GM18507 (cell line): Measurements from ENCODE around the gene ATM.
A peak's percentile ranks its signal among the peaks of the same experiment; 100 is the strongest.
"Not testable (repeated sequence)": the region's sequence is repeated elsewhere in the genome, so short reads cannot be mapped to it uniquely, and the experiment has no call there.

ENCODE experiments used
- DNase-seq: peaks from one replicate; pipeline ENCODE4 v3.0.0; 2011; ENCODE audit warnings: low read depth; ENCODE audit not compliant: insufficient read length; ENCODE audit errors: extremely low spot score
- FAIRE-seq: peaks from 2 replicates; lab custom pipeline; 2011; peaks lifted over from hg19 to GRCh38; lab: Jason Lieb, UNC

Gene ATM

DNA sequence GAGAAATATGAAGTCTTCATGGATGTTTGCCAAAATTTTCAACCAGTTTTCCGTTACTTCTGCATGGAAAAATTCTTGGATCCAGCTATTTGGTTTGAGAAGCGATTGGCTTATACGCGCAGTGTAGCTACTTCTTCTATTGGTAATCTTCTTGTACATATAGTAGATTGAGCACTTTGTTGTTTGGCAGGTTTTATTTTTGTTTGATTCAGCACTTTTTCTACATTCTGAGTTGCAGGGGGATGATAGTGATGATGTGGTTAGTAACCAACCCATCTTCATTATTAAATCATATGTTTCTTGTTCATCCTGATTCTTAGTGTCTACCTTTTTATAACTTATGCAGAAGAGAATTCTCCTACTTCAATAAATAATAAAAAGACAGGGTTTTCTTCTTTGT is 122.9 kb downstream of the ATM start:
- FAIRE-seq, result no peak

DNA sequence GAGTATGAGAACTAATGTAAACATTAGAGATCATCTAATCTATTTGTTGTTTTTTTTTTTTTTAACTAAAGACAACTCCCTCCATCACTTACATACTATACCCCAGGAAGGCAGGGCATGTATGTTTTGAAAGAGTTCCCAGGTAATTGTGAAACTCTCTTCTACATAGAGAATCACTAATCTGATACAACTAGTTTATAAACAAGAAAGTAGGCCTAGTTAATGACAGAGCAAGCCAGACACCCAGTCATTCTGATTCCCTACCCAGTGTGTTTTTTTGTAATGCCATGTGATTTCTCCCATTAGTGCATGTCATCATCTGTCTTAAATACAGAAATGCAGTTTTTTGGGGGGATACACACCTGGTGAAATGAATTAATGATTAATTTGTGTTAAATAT is 123.6 kb downstream of the ATM start:
- FAIRE-seq (no peak), DNase-seq (no peak)

More for the DNA sequence above, 122.9 kb downstream of the ATM start:
- DNase-seq, result no peak

DNA sequence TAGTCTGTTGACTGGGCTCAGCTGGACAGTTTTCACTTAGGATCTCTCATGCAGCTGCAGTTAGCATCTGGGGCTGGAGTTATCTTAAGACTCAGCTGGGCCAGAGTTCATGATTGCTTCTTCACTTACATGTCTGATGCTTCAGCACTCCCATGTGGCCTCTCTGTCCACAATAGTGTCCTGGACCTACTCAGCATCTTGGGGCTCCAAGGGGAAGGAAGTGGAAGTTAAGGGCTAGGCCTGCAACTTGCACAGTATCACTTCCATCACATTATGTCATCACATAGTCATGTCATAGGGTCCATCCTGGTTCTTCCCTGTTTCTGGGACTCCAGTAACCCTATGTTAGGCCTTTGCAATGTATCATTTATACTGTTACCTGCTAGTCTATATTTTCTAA is 128.6 kb downstream of the ATM start:
- FAIRE-seq (no peak), DNase-seq (no peak)

DNA sequence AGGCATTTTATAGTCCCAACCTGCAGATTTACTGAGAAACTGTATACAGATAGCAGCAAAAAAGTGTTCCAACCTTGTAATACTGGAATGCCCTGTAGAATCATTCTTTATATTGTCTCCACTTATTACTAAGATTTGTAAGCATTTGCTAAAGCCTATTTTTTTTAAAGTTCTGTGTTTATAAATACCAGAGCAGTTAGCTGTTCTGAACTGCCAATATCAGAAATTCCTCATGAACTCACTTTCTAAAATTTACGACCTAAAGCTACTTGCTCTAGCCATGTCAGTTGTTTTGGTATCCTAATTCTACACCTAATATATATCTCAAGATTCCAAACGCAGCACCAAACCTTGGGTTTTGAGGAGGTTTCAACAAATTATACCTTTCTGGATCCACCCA is 141.3 kb downstream of the ATM start:
- no peak for FAIRE-seq
- DNase-seq, result no peak

DNA sequence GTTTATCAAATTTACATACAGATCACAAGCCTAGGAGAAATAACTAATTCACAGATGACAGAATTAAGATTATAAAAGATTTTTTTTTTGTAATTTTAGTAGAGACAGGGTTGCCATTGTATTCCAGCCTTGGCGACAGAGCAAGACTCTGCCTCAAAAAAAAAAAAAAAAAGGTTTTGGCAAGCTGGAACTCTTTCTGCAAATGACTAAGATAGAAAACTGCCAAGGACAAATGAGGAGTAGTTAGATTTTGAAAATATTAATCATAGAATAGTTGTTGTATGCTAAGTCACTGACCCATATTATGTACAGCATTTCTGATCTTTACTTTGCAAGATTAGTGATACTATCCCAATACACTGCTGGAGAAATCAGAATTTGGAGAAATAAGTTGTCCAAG is 145.3 kb downstream of the ATM start:
- DNase-seq (no peak), FAIRE-seq (no peak)

DNA sequence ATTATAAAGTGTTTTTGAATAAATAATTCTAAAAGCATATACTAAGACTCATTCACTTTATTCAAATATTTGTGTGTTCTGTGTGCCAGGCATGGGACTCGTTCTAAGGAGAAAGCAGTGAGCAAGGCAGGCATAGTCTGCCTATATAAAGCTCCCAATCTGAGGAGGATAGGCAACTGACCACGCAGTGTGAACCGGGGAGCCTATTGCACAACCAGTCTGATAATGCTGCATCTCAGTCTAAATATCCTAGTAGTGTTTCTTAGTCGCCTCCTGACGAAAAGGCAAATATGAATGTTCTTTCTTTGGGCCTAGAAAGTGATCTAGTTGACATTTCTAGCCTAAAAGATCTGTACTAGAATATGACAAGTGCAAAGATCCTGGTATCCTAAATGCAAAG is 146.2 kb downstream of the ATM start:
- DNase-seq (no peak), FAIRE-seq (no peak)

DNA sequence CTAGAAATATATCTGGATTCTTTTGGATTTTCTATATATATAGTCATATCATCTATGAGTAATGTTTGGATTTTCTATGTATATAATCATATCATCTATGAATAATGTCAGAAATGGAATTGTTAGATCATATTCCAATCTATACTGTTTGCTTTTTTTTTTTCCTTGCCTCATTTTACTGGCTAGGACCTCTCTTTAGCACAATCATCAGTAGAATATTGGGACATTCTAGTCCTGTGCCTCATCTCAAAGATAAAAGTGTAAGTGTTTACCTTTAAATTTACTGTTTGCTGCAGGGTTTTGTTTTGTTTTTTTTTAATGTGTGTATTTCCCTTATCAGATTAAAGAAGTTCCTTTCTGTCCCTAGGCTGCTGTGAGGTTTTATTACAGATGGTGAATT is 147.4 kb downstream of the ATM start:
- FAIRE-seq (no peak), DNase-seq (no peak)

DNA sequence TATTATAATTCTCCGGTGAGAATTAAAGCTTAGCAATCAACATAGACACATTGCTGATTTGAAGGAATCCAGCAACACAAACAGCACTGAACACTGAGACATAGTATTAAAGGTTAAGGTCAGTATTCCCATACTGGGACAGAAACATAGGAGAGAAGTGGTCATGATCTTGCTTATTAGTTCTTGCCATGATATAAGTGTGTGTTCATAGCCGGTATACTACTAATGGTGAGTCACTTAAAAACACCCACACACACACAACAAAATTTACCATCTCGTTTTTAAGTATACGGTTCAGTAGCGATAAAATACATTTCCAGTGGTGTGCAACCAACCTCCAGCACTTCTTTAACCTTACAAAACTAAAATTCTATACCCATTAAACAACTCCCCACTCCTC is 148.1 kb downstream of the ATM start:
- FAIRE-seq (no peak), DNase-seq (no peak)

DNA sequence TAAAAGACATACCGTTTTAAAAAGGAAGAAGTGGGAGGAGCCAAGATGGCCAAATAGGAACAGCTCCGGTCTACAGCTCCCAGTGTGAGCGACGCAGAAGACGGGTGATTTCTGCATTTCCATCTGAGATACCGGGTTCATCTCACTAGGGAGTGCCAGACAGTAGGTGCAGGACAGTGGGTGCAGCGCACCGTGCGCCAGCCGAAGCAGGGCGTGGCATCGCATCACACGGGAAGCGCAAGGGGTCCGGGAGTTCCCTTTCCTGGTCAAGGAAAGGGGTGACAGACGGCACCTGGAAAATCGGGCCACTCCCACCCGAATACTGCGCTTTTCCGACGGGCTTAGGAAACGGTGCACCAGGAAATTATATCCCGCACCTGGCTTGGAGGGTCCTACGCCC is 150.6 kb downstream of the ATM start:
- FAIRE-seq, DNase-seq: not testable (repeated sequence)

DNA sequence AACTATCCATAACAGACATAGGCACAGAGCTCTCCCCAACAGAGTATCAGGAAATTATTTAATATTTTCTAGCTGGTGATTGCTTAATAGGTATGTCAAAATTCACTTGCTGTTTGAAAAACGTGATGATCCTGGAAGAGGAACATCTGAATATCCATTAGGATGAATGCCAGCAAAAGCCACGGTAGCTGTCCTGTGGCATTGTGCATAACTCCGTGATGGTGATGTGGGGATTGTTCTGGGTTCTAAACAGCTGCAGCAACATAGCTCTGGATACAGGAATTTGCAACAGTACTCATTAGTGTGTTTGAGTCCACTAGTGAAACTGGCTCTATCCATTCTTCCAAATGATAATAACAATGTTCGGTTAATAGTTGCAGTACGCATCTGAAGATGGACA is 165.7 kb downstream of the ATM start:
- no peak for FAIRE-seq
- no peak for DNase-seq

DNA sequence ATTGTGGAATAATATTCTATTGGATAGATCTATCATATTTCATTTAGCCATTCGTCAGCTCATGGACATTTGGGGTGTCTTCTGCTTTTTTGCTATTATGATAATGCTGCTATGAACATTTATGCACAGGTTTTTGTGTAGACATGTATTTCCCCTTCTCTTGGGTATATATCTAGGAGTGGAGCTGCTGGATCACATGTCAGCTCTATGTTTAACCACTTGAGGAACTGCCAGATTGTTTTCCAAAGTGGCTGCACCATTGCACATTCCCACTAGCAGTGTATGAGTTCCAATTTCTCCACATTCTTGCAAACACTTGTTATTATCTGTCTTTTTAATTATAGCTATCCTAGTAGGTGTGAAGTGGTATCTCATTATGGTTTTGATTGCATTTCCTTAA is 169.5 kb downstream of the ATM start:
- FAIRE-seq (no peak), DNase-seq (no peak)

DNA sequence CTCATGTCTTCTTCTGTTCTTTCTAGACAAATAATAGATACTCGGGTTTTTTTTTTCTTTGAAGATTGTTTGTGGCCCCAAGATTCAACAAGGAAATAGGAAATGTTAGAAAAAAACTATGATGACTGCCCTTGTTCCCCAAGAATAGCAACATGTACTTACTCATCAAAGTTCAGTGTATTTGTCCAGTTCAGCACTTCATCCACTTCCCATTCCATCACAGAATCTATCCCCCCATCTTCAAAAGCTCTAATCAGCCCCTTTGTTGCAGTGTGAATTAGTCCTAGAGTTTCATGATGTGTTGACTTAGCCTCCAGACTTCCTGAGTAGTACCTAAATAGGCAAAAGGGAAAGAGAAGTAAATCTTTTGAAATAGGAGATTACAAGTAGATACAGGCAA is 170.2 kb downstream of the ATM start:
- DNase-seq, result no peak
- FAIRE-seq, result no peak

DNA sequence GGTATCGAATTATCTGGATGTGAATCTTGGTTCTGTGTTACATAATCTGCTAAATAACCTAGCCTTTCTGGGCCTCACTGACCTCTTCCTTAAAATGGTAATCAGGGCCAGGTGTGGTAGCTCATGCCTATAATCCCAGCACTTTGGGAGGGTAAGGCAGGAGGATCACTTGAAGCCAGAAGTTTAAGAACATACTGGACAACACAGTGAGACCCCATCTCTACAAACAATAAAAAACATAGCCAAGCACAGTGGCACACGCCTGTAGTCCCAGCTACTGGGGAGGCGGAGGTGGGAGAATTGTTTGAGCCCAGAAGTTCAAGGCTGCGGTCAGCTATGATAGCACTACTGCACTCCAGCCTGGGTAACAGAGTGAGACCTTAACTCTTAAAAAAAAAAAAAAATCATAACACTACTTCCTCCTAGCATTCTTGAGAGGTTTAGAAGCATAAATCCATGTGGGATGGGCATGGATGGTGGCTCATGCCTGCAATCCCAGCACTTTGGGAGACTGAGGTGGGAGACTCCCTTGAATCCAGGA is 171.9 kb downstream of the ATM start:
- DNase-seq (no peak), FAIRE-seq (no peak)

DNA sequence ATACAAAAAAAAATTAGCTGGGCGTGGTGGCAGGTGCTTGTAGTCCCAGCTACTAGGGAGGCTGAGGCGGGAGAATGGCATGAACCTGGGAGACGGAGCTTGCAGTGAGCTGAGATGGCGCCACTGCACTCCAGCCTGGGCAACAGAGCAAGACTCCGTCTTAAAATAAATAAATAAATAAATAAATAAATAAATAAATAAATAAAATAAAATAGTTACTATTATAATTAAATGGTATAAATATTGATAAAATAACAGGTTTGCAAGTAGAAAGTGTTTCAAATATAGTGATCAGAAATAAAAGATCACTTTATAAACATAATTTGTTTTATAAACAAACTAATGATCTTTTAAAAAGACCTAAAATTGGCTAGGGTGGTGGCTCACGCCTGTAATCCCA is 173.8 kb downstream of the ATM start:
- not testable (repeated sequence) for FAIRE-seq

DNA sequence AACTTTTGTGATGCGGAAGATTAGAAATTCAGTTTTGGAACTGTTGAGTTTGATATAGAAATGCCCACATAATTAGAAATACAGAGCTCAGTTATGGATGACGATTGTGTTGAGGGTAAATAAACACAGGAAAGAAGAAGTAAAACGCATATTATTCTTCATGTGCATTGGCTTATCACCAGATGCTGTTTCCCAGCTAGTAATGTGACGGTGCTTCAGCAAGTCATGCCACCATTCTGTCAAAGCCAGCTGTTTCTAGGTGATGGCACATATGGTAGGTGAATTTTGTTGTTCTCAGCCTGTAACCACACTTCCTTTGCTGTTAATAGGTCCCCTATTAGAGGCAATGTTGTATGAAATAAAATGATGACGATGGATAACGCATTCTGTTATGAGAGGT is 175.6 kb downstream of the ATM start:
- FAIRE-seq (no peak), DNase-seq (no peak)

More for the DNA sequence above, 173.8 kb downstream of the ATM start:
- not testable (repeated sequence) for DNase-seq

DNA sequence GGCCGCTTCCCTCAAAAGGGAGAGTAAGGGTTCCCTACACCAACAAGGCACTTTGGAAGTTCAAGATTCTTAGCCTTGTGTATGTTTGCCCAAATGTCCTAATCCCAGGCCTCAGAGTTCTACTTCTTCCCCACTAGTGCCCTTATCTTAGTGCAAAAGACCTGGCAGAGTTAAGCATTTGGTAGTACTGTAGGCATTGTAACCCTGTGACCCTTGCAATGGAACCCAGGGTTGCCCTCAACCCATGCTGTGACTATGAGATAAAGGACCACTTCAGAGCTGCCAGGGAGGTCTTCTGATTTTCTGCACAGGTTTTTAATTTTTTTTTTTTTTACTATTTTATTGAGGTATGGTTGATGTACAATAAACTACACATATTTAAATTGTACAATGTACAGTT is 179.4 kb downstream of the ATM start:
- no peak for FAIRE-seq
- no peak for DNase-seq

DNA sequence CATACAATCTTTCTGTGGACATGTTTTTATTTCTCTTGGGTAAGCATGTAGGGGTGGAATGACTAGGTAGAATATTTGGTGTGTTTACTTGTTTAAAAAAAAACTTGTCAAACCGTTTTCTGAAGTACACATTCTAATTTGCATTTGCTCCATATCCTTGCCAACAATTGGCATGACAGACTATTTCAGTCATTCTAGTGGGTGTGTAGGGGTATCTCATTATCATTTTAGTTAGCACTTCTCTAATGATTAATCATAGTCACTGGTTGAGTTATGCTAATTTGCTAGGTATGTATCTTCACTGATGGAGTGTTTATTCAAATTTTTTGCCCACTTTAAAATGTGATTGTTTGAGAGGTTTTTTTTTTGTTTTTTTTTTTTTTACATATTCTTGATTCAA is 180.2 kb downstream of the ATM start:
- DNase-seq (no peak), FAIRE-seq (no peak)

DNA sequence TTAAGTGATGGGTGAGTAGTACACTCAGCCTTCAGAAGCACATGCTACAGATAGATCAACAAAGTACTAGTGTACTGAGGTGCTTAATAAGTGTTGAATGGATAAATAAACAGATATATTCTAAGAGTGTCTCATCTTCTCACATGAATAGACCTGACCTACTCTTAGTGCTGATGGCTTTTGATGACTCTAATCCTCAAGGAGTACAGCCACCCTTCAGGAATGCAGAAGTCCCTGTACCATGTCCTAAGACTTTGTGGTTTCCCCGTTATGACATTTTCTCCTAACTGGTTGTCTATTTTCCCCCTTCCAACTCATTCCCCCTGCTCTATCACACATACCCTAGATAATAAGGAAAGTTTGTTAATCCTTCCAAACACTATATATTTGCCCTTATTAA is 182.8 kb downstream of the ATM start:
- DNase-seq (no peak), FAIRE-seq (no peak)

DNA sequence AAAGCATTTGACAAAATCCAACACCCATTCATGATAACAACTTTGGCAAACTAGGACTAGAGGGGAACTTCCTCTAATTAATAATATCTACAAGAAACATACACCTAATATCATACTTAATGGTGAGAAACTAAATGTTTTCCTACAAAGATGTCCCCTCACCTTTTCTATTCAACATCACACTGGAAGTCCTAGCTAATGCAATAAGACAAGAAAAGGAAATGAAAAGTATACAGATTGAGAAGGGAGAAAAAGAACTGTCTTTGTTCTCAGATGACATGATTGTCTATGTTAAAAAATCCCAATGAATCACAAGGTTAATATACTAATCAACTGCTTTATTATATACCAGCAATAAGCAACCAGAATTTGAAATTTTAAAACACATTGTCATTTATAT is 192.1 kb downstream of the ATM start:
- FAIRE-seq (no peak), DNase-seq (no peak)

DNA sequence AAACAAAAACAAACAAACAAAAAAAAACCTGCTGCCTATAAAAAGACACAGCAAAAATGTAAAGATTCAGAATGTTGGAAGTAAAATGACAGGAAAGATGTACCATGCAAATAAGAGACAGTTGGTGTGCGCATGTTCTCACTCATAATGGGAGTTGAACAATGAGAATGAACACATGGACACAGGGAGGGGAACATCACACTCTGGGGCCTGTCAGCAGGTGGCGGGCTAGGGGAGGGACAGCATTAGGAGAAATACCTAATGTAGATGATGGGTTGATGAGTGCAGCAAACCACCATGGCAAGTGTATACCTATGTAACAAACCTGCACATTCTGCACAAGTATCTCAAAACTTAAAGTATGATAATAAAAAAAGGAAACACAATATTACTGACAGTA is 194.7 kb downstream of the ATM start:
- DNase-seq, result not testable (repeated sequence)
- FAIRE-seq, result peak; percentile 36
